ENCODE measurements around the gene APLP1.
"Not testable (repeated sequence)": the region's sequence is repeated elsewhere in the genome, so short reads cannot be mapped to it uniquely, and the experiment has no call there.

APLP1 gene

GRCh38 chr19:35907377-35907745 lies 39.0 kb downstream of the APLP1 start:
- H3K4me3 ChIP-seq (ENCODE audit: low read depth, low read length), result no peak overlapping the region
- DNase-seq (ENCODE audit: low read depth), result no peak
- TF ChIP-seq, protein P1, sequence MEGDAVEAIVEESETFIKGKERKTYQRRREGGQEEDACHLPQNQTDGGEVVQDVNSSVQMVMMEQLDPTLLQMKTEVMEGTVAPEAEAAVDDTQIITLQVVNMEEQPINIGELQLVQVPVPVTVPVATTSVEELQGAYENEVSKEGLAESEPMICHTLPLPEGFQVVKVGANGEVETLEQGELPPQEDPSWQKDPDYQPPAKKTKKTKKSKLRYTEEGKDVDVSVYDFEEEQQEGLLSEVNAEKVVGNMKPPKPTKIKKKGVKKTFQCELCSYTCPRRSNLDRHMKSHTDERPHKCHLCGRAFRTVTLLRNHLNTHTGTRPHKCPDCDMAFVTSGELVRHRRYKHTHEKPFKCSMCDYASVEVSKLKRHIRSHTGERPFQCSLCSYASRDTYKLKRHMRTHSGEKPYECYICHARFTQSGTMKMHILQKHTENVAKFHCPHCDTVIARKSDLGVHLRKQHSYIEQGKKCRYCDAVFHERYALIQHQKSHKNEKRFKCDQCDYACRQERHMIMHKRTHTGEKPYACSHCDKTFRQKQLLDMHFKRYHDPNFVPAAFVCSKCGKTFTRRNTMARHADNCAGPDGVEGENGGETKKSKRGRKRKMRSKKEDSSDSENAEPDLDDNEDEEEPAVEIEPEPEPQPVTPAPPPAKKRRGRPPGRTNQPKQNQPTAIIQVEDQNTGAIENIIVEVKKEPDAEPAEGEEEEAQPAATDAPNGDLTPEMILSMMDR (conservative IDR thresholded peaks at IDR 0.05; ENCODE audit: low read depth, low read length), result no peak

DNA sequence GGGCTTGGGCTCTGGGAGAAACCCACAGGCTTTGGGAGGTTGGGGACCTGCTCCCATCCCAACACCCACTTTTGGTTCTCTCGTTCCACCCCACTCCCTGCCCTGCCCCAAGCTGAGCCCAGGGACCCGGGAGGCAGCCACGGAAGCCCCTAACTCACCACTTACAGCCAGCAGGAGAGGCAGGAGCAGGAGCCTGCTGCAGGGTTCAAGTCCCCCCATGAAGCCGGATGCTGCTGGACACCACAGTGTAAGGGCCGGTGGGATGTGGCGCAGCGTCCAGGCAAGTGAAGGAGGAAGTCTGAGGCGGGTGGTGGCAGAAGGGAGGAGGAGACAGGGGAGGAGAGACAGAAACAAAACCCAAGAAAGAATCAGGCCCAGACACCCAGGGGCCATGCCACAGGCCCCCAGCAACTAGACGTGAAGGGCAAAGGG lies 39.7 kb downstream of the APLP1 start, which contains the start of gene TYROBP:
Gene TYROBP (minus strand): TSS at position 286 of the 432 bp plus-strand sequence. CDS start 67 bp downstream, at position 219.
- TF ChIP-seq, protein P1 (conservative IDR thresholded peaks at IDR 0.05; ENCODE audit: low read depth, low read length), result no peak
- H3K4me3 ChIP-seq (ENCODE audit: low read depth, low read length), result no peak within 1 kb of the TSS
- no peak for DNase-seq (ENCODE audit: low read depth)

- no peak for DNase-seq (ENCODE audit: low read depth)
- H3K4me3 ChIP-seq (ENCODE audit: low read depth, low read length), result no peak overlapping the region
- TF ChIP-seq, protein P1 (conservative IDR thresholded peaks at IDR 0.05; ENCODE audit: low read depth, low read length), result no peak
Measured at GRCh38 chr19:35908973-35909683, 40.8 kb downstream of the APLP1 start.

DNA sequence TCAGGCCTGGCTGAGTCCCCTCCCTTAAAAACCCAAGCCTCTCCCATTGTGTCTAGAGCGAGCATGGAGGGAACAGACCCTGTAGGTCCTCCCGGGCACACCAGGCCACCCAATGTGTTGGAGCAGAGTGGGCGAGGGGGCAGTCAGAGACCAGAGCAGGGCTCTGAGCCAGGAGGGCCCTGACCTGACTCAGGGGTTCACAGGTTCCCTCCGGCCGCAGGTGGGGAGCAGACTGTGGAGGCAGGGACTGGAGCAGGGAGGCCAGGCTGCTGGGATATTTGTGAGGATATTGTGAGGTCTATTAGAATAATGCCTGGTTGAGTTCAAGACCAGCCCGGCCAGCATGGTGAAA lies 41.3 kb downstream of the APLP1 start:
- TF ChIP-seq, protein P1 (conservative IDR thresholded peaks at IDR 0.05; ENCODE audit: low read depth, low read length), result no peak
- DNase-seq (ENCODE audit: low read depth), result no peak
- no peak overlapping the region for H3K4me3 ChIP-seq (ENCODE audit: low read depth, low read length)

DNA sequence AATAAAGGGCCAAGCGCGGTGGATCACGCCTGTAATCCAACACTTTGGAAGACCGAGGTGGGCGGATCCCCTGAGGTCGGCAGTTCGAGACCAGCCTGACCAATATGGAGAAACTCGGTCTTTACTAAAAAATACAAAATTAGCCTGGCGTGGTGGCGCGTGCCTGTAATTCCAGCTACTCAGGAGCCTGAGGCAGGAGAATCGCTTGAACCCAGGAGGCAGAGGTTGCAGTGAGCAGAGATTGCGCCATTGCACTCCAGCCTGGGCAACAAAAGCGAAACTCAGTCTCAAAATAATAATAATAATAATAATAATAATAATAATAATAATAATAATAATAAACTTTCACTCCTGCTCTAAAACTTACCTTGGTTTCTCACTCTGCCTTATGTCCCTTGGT lies 42.0 kb downstream of the APLP1 start:
- not testable (repeated sequence) for DNase-seq (ENCODE audit: low read depth); H3K4me3 ChIP-seq (ENCODE audit: low read depth, low read length)

DNA sequence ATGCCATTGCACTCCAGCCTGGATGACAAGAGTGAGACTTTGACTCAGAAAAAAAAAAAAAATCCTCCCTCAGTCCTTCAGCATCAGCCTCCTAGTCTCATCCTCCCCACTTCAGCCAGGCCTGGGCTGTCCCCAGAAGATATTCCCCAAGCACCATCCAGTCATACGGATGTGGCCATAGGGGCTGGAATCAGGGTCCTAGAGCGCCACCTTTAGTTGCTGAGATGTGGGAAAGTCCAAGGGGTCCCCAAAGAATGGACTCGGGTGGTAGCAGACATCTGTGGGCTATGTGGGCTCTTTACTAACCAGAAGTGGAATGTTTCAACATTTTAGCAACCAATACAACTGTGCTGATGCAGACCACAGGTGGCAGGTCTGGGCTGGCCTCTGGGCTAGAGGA lies 42.8 kb downstream of the APLP1 start:
- H3K4me3 ChIP-seq (ENCODE audit: low read depth, low read length), result no peak overlapping the region
- TF ChIP-seq, protein P1 (conservative IDR thresholded peaks at IDR 0.05; ENCODE audit: low read depth, low read length), result peak; percentile 9
- DNase-seq (ENCODE audit: low read depth), result no peak

DNA sequence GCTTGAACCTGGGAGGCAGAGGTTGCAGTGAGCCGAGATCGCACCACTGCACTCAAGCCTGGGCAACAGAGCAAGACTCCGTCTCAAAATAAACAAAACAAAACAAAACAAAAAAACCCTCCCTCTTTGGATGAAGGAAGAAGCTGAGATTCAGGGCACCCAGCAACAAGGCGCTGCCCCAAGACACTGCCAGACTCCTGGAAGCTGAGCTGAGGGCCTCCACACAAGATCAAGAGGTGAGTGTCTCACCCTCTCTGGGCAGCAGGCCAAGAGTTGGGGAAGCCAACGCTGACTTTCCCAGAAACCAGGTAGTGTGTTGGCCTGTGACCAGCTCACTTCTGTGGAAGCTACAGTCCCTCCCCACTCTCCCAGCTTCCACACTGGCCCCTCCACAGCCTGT lies 43.4 kb downstream of the APLP1 start:
- TF ChIP-seq, protein P1 (conservative IDR thresholded peaks at IDR 0.05; ENCODE audit: low read depth, low read length), result no peak
- DNase-seq (ENCODE audit: low read depth), result no peak
- no peak overlapping the region for H3K4me3 ChIP-seq (ENCODE audit: low read depth, low read length)
